Ovary (tissue), 3 donors: ENCODE results near the gene MYO1F.

ENCODE experiments used
- POLR2A ChIP-seq: fragments of 450-650 bp; IDR thresholded peaks from one replicate; pipeline ENCODE4 v1.6.1; 2017; ENCODE audit warnings: antibody characterized with exemption, mild to moderate bottlenecking, moderate library complexity
- TF ChIP-seq, protein P1 (sequence below), 3 donors: fragments of 450-650 bp in 2 of 3; fragments of 200-600 bp in 1 of 3; IDR thresholded peaks; one replicate each; pipeline versions ENCODE4 v1.5.1 to v1.8.0; 2016 to 2022; ENCODE audit warnings: antibody characterized with exemption in 3 of 3, mild to moderate bottlenecking in 1 of 3
- donor health status: DM: no; HTN: no; CAD: no.

DNA sequence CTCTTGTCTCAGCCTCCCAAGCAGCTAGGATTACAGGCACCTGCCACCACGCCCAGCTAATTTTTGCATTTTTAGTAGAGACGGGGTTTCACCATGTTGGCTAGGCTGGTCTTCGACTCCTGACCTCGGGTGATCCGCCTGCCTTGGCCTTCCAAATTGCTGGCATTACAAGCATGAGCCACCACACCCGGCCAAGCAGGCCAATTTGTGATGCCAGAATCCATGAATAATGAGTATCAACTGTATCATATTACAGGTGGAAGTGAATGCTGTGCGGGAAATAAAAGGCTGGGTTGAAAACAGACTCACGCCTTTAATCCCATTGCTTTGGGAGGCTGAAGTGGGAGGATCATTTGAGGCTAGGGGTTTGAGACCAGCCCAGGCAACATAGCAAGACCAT is 49.6 kb upstream of the MYO1F start:
- TF ChIP-seq, protein P1, sequence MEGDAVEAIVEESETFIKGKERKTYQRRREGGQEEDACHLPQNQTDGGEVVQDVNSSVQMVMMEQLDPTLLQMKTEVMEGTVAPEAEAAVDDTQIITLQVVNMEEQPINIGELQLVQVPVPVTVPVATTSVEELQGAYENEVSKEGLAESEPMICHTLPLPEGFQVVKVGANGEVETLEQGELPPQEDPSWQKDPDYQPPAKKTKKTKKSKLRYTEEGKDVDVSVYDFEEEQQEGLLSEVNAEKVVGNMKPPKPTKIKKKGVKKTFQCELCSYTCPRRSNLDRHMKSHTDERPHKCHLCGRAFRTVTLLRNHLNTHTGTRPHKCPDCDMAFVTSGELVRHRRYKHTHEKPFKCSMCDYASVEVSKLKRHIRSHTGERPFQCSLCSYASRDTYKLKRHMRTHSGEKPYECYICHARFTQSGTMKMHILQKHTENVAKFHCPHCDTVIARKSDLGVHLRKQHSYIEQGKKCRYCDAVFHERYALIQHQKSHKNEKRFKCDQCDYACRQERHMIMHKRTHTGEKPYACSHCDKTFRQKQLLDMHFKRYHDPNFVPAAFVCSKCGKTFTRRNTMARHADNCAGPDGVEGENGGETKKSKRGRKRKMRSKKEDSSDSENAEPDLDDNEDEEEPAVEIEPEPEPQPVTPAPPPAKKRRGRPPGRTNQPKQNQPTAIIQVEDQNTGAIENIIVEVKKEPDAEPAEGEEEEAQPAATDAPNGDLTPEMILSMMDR (IDR thresholded peaks at IDR 0.05) = no peak
- TF ChIP-seq POLR2A = no peak
